ENCODE data around the gene PPP1R3G. TPM values are rescaled to one million over a fixed set of nuclear protein-coding genes. Genes with fewer than 3 reads are reported as not detected.

PPP1R3G gene
- total and polyA plus RNA-seq, 2 of the 13 experiments (the other 11 are each of a cell fraction or from before 2014, with no cell fraction given), result 1.2 to 1.3 TPM

DNA sequence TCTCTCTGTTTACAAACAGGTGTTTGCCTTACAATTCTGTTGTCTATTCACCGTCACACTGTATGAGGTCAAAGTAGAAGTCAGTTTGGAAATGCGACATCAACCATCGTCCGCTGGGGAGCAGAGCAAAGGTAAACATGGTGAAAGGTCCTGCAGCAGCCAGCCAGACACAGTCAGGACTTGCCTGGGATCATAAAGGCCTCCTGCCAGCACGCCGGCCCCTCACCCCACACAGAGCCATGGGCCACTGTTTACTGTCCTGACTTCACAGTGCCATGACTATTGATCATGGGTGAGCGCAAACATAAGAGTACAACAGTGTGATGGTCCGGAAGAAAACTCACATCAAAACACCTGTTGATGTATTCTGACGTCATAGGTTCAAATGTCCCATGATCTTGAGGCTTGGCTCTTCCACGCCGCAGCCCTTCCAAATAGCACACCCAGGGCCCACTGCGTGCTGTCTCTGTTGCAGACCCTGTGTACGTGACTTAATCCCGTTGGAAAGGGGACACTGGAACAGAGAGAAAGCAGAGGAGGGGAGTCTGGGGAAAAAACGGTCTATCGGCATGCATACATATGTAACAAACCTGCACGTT lies 16.9 kb upstream of the PPP1R3G start (continued):
- TF ChIP-seq HNF4G (IDR thresholded peaks at IDR 0.05; ENCODE audit: borderline replicate concordance, low read depth, low read length), result peak; percentile 86
- peak; percentile 93; the same call in 1 of the 2 replicates for TF ChIP-seq HNF4G (CRISPR knock-in tag; IDR thresholded peaks at IDR 0.05; ENCODE audit: borderline replicate concordance, low read depth)
- TF ChIP-seq RAD21 (CRISPR knock-in tag; IDR thresholded peaks at IDR 0.05), result peak; percentile 66; the same call in 1 of the 2 replicates
- peak; percentile 78; the same call in 1 of the 2 replicates for TF ChIP-seq NRL (CRISPR knock-in tag; IDR thresholded peaks at IDR 0.05; ENCODE audit: borderline replicate concordance)
- TF ChIP-seq, protein P1, sequence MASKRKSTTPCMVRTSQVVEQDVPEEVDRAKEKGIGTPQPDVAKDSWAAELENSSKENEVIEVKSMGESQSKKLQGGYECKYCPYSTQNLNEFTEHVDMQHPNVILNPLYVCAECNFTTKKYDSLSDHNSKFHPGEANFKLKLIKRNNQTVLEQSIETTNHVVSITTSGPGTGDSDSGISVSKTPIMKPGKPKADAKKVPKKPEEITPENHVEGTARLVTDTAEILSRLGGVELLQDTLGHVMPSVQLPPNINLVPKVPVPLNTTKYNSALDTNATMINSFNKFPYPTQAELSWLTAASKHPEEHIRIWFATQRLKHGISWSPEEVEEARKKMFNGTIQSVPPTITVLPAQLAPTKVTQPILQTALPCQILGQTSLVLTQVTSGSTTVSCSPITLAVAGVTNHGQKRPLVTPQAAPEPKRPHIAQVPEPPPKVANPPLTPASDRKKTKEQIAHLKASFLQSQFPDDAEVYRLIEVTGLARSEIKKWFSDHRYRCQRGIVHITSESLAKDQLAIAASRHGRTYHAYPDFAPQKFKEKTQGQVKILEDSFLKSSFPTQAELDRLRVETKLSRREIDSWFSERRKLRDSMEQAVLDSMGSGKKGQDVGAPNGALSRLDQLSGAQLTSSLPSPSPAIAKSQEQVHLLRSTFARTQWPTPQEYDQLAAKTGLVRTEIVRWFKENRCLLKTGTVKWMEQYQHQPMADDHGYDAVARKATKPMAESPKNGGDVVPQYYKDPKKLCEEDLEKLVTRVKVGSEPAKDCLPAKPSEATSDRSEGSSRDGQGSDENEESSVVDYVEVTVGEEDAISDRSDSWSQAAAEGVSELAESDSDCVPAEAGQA (IDR thresholded peaks at IDR 0.05; ENCODE audit: low read depth), result peak; percentile 99
- TF ChIP-seq, protein P1 (CRISPR knock-in tag; IDR thresholded peaks at IDR 0.05; ENCODE audit: borderline replicate concordance), result no peak; the same call in 1 of the 2 replicates
- no peak for TF ChIP-seq SRSF9 (IDR thresholded peaks at IDR 0.05; ENCODE audit: borderline replicate concordance, insufficient read depth, low read depth, low read length, poor library complexity, severe bottlenecking)
- TF ChIP-seq ZNF292 (CRISPR knock-in tag; IDR thresholded peaks at IDR 0.05; ENCODE audit: borderline replicate concordance, low read depth), result peak; percentile 100
- TF ChIP-seq HNRNPUL1 (IDR thresholded peaks at IDR 0.05; ENCODE audit: low read depth, low read length), result no peak
- peak; percentile 88 for TF ChIP-seq NR2C2 (CRISPR knock-in tag; IDR thresholded peaks at IDR 0.05; ENCODE audit: borderline replicate concordance)
- no peak for TF ChIP-seq HCFC1 (IDR thresholded peaks at IDR 0.05; ENCODE audit: low read depth, low read length)
- TF ChIP-seq KMT2B (CRISPR knock-in tag; IDR thresholded peaks at IDR 0.05), result peak; percentile 77; the same call in 1 of the 2 replicates
- TF ChIP-seq, protein P2, sequence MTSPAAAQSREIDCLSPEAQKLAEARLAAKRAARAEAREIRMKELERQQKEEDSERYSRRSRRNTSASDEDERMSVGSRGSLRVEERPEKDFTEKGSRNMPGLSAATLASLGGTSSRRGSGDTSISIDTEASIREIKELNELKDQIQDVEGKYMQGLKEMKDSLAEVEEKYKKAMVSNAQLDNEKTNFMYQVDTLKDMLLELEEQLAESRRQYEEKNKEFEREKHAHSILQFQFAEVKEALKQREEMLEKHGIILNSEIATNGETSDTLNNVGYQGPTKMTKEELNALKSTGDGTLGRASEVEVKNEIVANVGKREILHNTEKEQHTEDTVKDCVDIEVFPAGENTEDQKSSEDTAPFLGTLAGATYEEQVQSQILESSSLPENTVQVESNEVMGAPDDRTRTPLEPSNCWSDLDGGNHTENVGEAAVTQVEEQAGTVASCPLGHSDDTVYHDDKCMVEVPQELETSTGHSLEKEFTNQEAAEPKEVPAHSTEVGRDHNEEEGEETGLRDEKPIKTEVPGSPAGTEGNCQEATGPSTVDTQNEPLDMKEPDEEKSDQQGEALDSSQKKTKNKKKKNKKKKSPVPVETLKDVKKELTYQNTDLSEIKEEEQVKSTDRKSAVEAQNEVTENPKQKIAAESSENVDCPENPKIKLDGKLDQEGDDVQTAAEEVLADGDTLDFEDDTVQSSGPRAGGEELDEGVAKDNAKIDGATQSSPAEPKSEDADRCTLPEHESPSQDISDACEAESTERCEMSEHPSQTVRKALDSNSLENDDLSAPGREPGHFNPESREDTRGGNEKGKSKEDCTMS (CRISPR knock-in tag; conservative IDR thresholded peaks at IDR 0.05), result no peak
- TF ChIP-seq ZKSCAN5 (CRISPR knock-in tag; IDR thresholded peaks at IDR 0.05), result 0 out of 2 replicates have a peak, but pooled peaks have one; percentile 46
- TF ChIP-seq, protein P3, sequence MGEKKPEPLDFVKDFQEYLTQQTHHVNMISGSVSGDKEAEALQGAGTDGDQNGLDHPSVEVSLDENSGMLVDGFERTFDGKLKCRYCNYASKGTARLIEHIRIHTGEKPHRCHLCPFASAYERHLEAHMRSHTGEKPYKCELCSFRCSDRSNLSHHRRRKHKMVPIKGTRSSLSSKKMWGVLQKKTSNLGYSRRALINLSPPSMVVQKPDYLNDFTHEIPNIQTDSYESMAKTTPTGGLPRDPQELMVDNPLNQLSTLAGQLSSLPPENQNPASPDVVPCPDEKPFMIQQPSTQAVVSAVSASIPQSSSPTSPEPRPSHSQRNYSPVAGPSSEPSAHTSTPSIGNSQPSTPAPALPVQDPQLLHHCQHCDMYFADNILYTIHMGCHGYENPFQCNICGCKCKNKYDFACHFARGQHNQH (CRISPR knock-in tag; IDR thresholded peaks at IDR 0.05), result peak; percentile 100
- TF ChIP-seq ZNF446 (CRISPR knock-in tag; IDR thresholded peaks at IDR 0.05), result peak; percentile 51; the same call in 1 of the 2 replicates
- TF ChIP-seq TAF15 (IDR thresholded peaks at IDR 0.05; ENCODE audit: low read depth, low read length, poor library complexity, severe bottlenecking), result no peak
- peak; percentile 94 for TF ChIP-seq WIZ (CRISPR knock-in tag; IDR thresholded peaks at IDR 0.05)
- TF ChIP-seq ZNF749 (CRISPR knock-in tag; IDR thresholded peaks at IDR 0.05; ENCODE audit: borderline replicate concordance), result 0 out of 2 replicates have a peak, but pooled peaks have one; percentile 81
- no peak for TF ChIP-seq ZNF713 (CRISPR knock-in tag; IDR thresholded peaks at IDR 0.05)
